Activated naive CD8-positive, alpha-beta T cell treated with anti-CD3 and anti-CD28 coated beads for 36 hours (primary cell): ENCODE data around the gene ITGAL. TPM values are rescaled to one million over a fixed set of nuclear protein-coding genes. Genes with fewer than 3 reads are reported as not detected.
"Not testable (repeated sequence)": the region's sequence is repeated elsewhere in the genome, so short reads cannot be mapped to it uniquely, and the experiment has no call there.

Experiments used
- DNase-seq: peaks from one replicate; pipeline ENCODE4 v3.0.0; 2021
- H3K27ac Mint-ChIP-seq: one replicate; pipeline ENCODE4 v1.8.0; 2022; ENCODE audit warnings: mild to moderate bottlenecking, moderate library complexity, mixed read lengths
- H3K27me3 Mint-ChIP-seq: one replicate; pipeline ENCODE4 v1.8.0; 2022; ENCODE audit warnings: mild to moderate bottlenecking, mixed read lengths
- H3K36me3 Mint-ChIP-seq: one replicate; pipeline ENCODE4 v1.8.0; 2021; ENCODE audit warnings: mild to moderate bottlenecking, mixed read lengths
- H3K4me1 Mint-ChIP-seq: one replicate; pipeline ENCODE4 v1.8.0; 2021; ENCODE audit warnings: mixed read lengths
- H3K4me3 Mint-ChIP-seq: one replicate; pipeline ENCODE4 v1.8.0; 2022; ENCODE audit warnings: mild to moderate bottlenecking, moderate library complexity, mixed read lengths
- H3K9me3 Mint-ChIP-seq: one replicate; pipeline ENCODE4 v1.8.0; 2022; ENCODE audit warnings: mixed read lengths
- total RNA-seq, 2 experiments: library from RNA; stranded (reverse); gene quantifications; one replicate each; pipeline ENCODE4 v1.2.3, GENCODE V29; 2021

The ITGAL gene
- total RNA-seq, 2 experiments from 2014 or later, result 233 to 235 TPM

- H3K36me3 Mint-ChIP-seq, result peaks cover 32% of the 10 kb centered on the region
- H3K4me3 Mint-ChIP-seq, result no peak overlapping the region
Observed at GRCh38 chr16:30503403-30504296, 31.1 kb downstream of the ITGAL start.

GRCh38 chr16:30509081-30509765 is 36.7 kb downstream of the ITGAL start:
- Mint-ChIP-seq H3K27me3 (no peaks in the 10 kb centered on the region), H3K4me3 (no peak overlapping the region), H3K27ac (peak overlapping the region; percentile 43), H3K9me3 (no peaks in the 10 kb centered on the region), H3K36me3 (peaks cover 45% of the 10 kb centered on the region), H3K4me1 (peaks cover 2% of the 10 kb centered on the region)
- no peak for DNase-seq

More at GRCh38 chr16:30503403-30504296, 31.1 kb downstream of the ITGAL start:
- Mint-ChIP-seq H3K9me3 (no peaks in the 10 kb centered on the region), H3K4me1 (peaks cover 3% of the 10 kb centered on the region), H3K27ac (peak overlapping the region; percentile 69), H3K27me3 (no peaks in the 10 kb centered on the region)
- no peak for DNase-seq

- no peaks in the 10 kb centered on the region for H3K9me3 Mint-ChIP-seq
- H3K27me3 Mint-ChIP-seq, result no peaks in the 10 kb centered on the region
- DNase-seq, result no peak
- peak overlapping the region; percentile 17 for H3K27ac Mint-ChIP-seq
- H3K36me3 Mint-ChIP-seq, result peaks cover 49% of the 10 kb centered on the region
- H3K4me1 Mint-ChIP-seq, result peaks cover 2% of the 10 kb centered on the region
- no peak overlapping the region for H3K4me3 Mint-ChIP-seq
Observed at GRCh38 chr16:30510376-30510938, 37.9 kb downstream of the ITGAL start.

- Mint-ChIP-seq H3K36me3 (peaks cover 52% of the 10 kb centered on the region), H3K27ac (no peak overlapping the region), H3K4me1 (peaks cover 2% of the 10 kb centered on the region), H3K4me3 (no peak overlapping the region), H3K27me3 (no peaks in the 10 kb centered on the region), H3K9me3 (no peaks in the 10 kb centered on the region)
- DNase-seq, result no peak
Observed at GRCh38 chr16:30511509-30511908, 39.0 kb downstream of the ITGAL start.

GRCh38 chr16:30515275-30515674 is 42.7 kb downstream of the ITGAL start:
- DNase-seq, result no peak
- H3K4me3 Mint-ChIP-seq, result no peak overlapping the region
- peaks cover 70% of the 10 kb centered on the region for H3K36me3 Mint-ChIP-seq
- H3K4me1 Mint-ChIP-seq, result peaks cover 11% of the 10 kb centered on the region
- no peaks in the 10 kb centered on the region for H3K27me3 Mint-ChIP-seq
- H3K27ac Mint-ChIP-seq, result peak overlapping the region; percentile 38
- no peaks in the 10 kb centered on the region for H3K9me3 Mint-ChIP-seq

- no peaks in the 10 kb centered on the region for H3K27me3 Mint-ChIP-seq
- H3K27ac Mint-ChIP-seq, result peak overlapping the region; percentile 20
- DNase-seq, result no peak
- peaks cover 11% of the 10 kb centered on the region for H3K4me1 Mint-ChIP-seq
- H3K4me3 Mint-ChIP-seq, result no peak overlapping the region
- H3K36me3 Mint-ChIP-seq, result peaks cover 56% of the 10 kb centered on the region
- H3K9me3 Mint-ChIP-seq, result no peaks in the 10 kb centered on the region
Observed at GRCh38 chr16:30518552-30518951, 46.0 kb downstream of the ITGAL start.

GRCh38 chr16:30519120-30520049 is 46.8 kb downstream of the ITGAL start:
- Mint-ChIP-seq H3K27ac (peak overlapping the region; percentile 76), H3K27me3 (no peaks in the 10 kb centered on the region), H3K9me3 (no peaks in the 10 kb centered on the region), H3K36me3 (peaks cover 54% of the 10 kb centered on the region), H3K4me3 (no peak overlapping the region), H3K4me1 (peaks cover 9% of the 10 kb centered on the region)
- DNase-seq, result no peak

- H3K4me3 Mint-ChIP-seq, result no peak overlapping the region
- H3K27me3 Mint-ChIP-seq, result no peaks in the 10 kb centered on the region
- no peak for DNase-seq
- peaks cover 40% of the 10 kb centered on the region for H3K36me3 Mint-ChIP-seq
- H3K9me3 Mint-ChIP-seq, result no peaks in the 10 kb centered on the region
- H3K27ac Mint-ChIP-seq, result peak overlapping the region; percentile 35
- H3K4me1 Mint-ChIP-seq, result peaks cover 12% of the 10 kb centered on the region
Observed at GRCh38 chr16:30521476-30521872, 48.9 kb downstream of the ITGAL start.

- H3K36me3 Mint-ChIP-seq, result peaks cover 38% of the 10 kb centered on the region
- no peaks in the 10 kb centered on the region for H3K27me3 Mint-ChIP-seq
- H3K4me1 Mint-ChIP-seq, result peaks cover 12% of the 10 kb centered on the region
- no peak for DNase-seq
- H3K4me3 Mint-ChIP-seq, result no peak overlapping the region
- H3K27ac Mint-ChIP-seq, result peak overlapping the region; percentile 35
- no peaks in the 10 kb centered on the region for H3K9me3 Mint-ChIP-seq
Observed at GRCh38 chr16:30521873-30522641, 49.5 kb downstream of the ITGAL start.

GRCh38 chr16:30522702-30523463 is 50.3 kb downstream of the ITGAL start:
- not testable (repeated sequence) for H3K4me3 Mint-ChIP-seq, H3K9me3 Mint-ChIP-seq, H3K27me3 Mint-ChIP-seq, DNase-seq
- Mint-ChIP-seq H3K36me3 (peaks cover 31% of the 10 kb centered on the region), H3K27ac (peak overlapping the region; percentile 51), H3K4me1 (peaks cover 12% of the 10 kb centered on the region)

- Mint-ChIP-seq H3K36me3 (peaks cover 21% of the 10 kb centered on the region), H3K9me3 (no peaks in the 10 kb centered on the region), H3K4me3 (no peak overlapping the region), H3K27ac (no peak overlapping the region), H3K27me3 (no peaks in the 10 kb centered on the region), H3K4me1 (peaks cover 12% of the 10 kb centered on the region)
- DNase-seq, result no peak
Observed at GRCh38 chr16:30523768-30524574, 51.4 kb downstream of the ITGAL start.

GRCh38 chr16:30524575-30525568 is 52.3 kb downstream of the ITGAL start:
- H3K4me3 Mint-ChIP-seq, result peak overlapping the region; percentile 22

More at GRCh38 chr16:30524575-30525568, 52.3 kb downstream of the ITGAL start:
- Mint-ChIP-seq H3K36me3 (peaks cover 12% of the 10 kb centered on the region), H3K27me3 (no peaks in the 10 kb centered on the region), H3K27ac (no peak overlapping the region), H3K9me3 (no peaks in the 10 kb centered on the region), H3K4me1 (peaks cover 14% of the 10 kb centered on the region)
- no peak for DNase-seq
